ENCODE results near the gene LYSMD2. TPM values are rescaled to one million over a fixed set of nuclear protein-coding genes. Genes with fewer than 3 reads are reported as not detected.

Gene LYSMD2
- polyA plus RNA-seq, 1 experiment = 3.4 TPM

DNA sequence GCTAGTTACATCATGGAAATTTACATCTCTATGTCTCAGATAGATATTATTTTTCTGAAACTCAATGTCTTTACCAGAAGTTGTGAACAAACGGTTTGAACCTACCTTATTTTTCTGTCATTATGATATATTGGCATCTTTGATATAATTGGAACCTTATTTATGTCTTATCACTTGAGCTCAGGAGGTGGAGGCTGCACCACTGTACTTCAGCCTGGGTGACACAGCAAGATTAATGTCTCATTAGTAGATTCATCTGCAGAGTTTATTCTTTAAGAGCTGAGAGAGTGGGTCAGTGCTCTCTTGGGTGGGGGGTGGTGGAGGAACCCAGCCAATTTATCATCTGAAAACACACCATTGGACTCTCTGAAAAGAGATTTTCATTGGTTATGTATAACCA, 34.7 kb downstream of the LYSMD2 start:
- Histone ChIP-seq H3K4me3 (ENCODE audit: low read depth, low read length) (no peak overlapping the region), H3K36me3 (ENCODE audit: control insufficient read depth, insufficient read depth, low read length) (no peaks in the 10 kb centered on the region), H3K27me3 (ENCODE audit: control insufficient read depth, insufficient read depth, low read length) (peaks cover 13% of the 10 kb centered on the region)
- DNase-seq (ENCODE audit: low read depth) = no peak
- CTCF ChIA-PET = interaction anchor here (0.9 to 1.3 kb wide), 3 partner anchors 8 to 24 kb away, joined by 3 to 5 read pairs (median 3); no protein-coding TSS in a partner anchor
- POLR2A ChIA-PET = no interaction called here
- TF ChIP-seq, protein P1, sequence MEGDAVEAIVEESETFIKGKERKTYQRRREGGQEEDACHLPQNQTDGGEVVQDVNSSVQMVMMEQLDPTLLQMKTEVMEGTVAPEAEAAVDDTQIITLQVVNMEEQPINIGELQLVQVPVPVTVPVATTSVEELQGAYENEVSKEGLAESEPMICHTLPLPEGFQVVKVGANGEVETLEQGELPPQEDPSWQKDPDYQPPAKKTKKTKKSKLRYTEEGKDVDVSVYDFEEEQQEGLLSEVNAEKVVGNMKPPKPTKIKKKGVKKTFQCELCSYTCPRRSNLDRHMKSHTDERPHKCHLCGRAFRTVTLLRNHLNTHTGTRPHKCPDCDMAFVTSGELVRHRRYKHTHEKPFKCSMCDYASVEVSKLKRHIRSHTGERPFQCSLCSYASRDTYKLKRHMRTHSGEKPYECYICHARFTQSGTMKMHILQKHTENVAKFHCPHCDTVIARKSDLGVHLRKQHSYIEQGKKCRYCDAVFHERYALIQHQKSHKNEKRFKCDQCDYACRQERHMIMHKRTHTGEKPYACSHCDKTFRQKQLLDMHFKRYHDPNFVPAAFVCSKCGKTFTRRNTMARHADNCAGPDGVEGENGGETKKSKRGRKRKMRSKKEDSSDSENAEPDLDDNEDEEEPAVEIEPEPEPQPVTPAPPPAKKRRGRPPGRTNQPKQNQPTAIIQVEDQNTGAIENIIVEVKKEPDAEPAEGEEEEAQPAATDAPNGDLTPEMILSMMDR (IDR thresholded peaks at IDR 0.05; ENCODE audit: insufficient read depth, low read depth, low read length) = no peak

DNA sequence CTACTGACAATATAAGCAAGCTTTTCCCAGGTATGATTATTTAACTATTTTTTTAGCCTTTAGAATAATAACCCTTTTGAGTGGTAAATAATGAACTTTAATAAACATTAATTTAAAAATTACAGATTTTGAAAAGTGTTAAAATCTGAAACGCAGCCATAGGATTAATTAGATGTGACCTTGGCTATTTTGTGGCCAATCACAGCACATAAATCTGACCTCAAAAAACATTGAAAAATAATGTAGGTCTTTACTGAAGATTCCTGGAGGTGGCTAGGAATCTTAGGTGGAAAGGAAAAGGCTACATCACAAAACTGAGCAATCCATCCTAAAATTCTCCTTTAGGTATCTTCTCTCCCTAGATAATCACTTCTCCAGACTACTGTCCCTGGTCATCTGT, 38.1 kb downstream of the LYSMD2 start:
- peaks cover 9% of the 10 kb centered on the region for H3K27me3 ChIP-seq (ENCODE audit: control insufficient read depth, insufficient read depth, low read length)
- CTCF ChIA-PET = no interaction called here
- no peaks in the 10 kb centered on the region for H3K36me3 ChIP-seq (ENCODE audit: control insufficient read depth, insufficient read depth, low read length)
- TF ChIP-seq, protein P1 (IDR thresholded peaks at IDR 0.05; ENCODE audit: insufficient read depth, low read depth, low read length) = no peak
- DNase-seq (ENCODE audit: low read depth) = no peak
- H3K4me3 ChIP-seq (ENCODE audit: low read depth, low read length) = no peak overlapping the region
- POLR2A ChIA-PET = interaction anchor here (0.6 kb wide), 1 partner anchor 843 kb away, joined by 6 read pairs; no protein-coding TSS in a partner anchor

DNA sequence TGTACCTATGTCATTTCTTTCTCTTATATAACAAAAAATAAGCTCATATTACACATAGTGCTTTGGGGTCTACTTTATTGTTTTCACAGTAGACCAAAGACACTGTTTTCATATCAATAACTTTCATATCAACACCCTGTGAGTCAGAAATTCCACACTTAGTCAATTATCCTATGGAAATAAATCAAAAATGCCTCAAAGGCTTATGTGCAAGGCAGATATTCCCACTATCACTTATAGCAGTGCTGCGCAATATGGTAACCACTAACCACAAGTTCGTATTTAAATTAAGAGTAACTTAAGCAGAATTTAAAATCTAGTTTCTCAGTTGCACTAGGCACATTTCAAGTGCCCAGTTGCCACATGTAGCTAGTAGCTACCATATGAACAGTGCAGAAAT, 40.3 kb downstream of the LYSMD2 start:
- TF ChIP-seq, protein P1 (IDR thresholded peaks at IDR 0.05; ENCODE audit: insufficient read depth, low read depth, low read length) = no peak
- Histone ChIP-seq H3K36me3 (ENCODE audit: control insufficient read depth, insufficient read depth, low read length) (no peaks in the 10 kb centered on the region), H3K27me3 (ENCODE audit: control insufficient read depth, insufficient read depth, low read length) (peaks cover 12% of the 10 kb centered on the region), H3K4me3 (ENCODE audit: low read depth, low read length) (no peak overlapping the region)
- ChIA-PET POLR2A (no interaction called here), CTCF (interaction anchor here (1.5 kb wide), 1 partner anchor 80 kb away, joined by 3 read pairs; no protein-coding TSS in a partner anchor)
- no peak for DNase-seq (ENCODE audit: low read depth)

DNA sequence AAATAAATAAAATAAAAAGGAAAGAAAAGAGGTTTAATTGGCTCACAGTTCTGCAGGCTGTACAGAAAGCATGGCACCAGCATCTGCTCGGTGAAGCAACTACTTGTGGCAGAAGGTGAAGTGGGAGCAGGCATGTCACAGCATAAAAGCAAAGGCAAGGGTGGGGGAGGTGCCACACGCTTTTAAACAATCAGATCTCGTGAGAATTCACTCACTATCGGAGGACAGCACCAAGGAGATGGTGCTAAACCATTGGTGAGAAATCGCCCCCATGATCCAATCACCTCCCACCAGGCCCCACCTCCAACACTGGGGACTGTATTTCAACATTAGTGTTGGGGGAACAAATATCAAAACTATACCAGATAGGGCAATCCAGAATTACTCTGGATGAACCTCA, 40.9 kb downstream of the LYSMD2 start:
- no peak for DNase-seq (ENCODE audit: low read depth)
- POLR2A ChIA-PET = no interaction called here
- Histone ChIP-seq H3K4me3 (ENCODE audit: low read depth, low read length) (no peak overlapping the region), H3K27me3 (ENCODE audit: control insufficient read depth, insufficient read depth, low read length) (peaks cover 11% of the 10 kb centered on the region), H3K36me3 (ENCODE audit: control insufficient read depth, insufficient read depth, low read length) (no peaks in the 10 kb centered on the region)
- CTCF ChIA-PET = no interaction called here
- TF ChIP-seq, protein P1 (IDR thresholded peaks at IDR 0.05; ENCODE audit: insufficient read depth, low read depth, low read length) = no peak

DNA sequence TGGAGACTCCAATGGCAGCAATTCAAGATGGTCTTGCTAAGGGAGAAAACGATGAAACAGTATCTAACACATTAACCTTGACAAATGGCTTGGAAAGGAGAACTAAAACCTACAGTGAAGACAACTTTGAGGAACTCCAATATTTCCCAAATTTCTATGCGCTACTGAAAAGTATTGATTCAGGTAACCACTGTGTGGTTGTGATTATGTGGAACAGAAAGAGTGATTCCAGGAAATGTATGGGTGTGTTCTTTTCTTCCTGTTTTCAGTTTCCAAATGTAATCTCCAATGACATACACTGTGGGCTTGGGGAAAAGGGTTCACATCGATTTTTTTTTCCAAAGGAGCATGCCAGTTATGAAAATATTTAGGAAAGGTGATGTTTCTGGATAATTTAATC, 45.3 kb downstream of the LYSMD2 start:
- ChIA-PET POLR2A (no interaction called here), CTCF (interaction anchor here (5.9 kb wide), 1 partner anchor 85 kb away, joined by 25 read pairs; no protein-coding TSS in a partner anchor)
- H3K27me3 ChIP-seq (ENCODE audit: control insufficient read depth, insufficient read depth, low read length) = peaks cover 4% of the 10 kb centered on the region; the same call in 1 of the 2 replicates

More for the DNA sequence above, 45.3 kb downstream of the LYSMD2 start:
- TF ChIP-seq, protein P1 (IDR thresholded peaks at IDR 0.05; ENCODE audit: insufficient read depth, low read depth, low read length) = no peak
- H3K36me3 ChIP-seq (ENCODE audit: control insufficient read depth, insufficient read depth, low read length) = no peaks in the 10 kb centered on the region
- no peak overlapping the region for H3K4me3 ChIP-seq (ENCODE audit: low read depth, low read length)
- DNase-seq (ENCODE audit: low read depth) = no peak
